ENCODE results near the gene FNIP2. TPM values are rescaled to one million over a fixed set of nuclear protein-coding genes. Genes with fewer than 3 reads are reported as not detected.

The FNIP2 gene
- total RNA-seq, 1 donor from 2014 or later = 33.7 TPM

DNA sequence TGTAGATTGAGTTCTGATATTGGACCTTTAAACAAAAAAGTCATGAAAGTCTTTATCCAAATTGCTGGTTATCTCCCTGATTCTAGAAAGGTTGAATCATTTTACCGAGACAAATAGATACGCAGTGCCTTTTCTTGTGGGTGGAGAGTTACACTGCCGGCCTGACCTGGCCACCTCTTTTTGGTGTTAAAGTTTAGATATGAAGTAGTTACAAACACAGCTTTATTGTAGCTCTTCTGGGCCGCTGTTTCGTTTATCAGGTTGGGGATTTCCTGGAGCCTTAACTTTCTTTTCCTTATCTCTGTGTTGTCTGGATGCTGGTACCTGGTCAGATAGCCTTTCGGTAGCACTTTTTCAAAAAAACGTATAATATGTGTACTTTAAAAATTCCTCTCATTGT, 31.0 kb downstream of the FNIP2 start:
- TF ChIP-seq, protein P1, sequence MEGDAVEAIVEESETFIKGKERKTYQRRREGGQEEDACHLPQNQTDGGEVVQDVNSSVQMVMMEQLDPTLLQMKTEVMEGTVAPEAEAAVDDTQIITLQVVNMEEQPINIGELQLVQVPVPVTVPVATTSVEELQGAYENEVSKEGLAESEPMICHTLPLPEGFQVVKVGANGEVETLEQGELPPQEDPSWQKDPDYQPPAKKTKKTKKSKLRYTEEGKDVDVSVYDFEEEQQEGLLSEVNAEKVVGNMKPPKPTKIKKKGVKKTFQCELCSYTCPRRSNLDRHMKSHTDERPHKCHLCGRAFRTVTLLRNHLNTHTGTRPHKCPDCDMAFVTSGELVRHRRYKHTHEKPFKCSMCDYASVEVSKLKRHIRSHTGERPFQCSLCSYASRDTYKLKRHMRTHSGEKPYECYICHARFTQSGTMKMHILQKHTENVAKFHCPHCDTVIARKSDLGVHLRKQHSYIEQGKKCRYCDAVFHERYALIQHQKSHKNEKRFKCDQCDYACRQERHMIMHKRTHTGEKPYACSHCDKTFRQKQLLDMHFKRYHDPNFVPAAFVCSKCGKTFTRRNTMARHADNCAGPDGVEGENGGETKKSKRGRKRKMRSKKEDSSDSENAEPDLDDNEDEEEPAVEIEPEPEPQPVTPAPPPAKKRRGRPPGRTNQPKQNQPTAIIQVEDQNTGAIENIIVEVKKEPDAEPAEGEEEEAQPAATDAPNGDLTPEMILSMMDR (IDR thresholded peaks at IDR 0.05) = no peak
- Mint-ChIP-seq H3K27me3 (ENCODE audit: low read depth) (no peaks in the 10 kb centered on the region), H3K27ac (ENCODE audit: unreplicated experiment) (no peak overlapping the region), H3K4me3 (ENCODE audit: unreplicated experiment) (no peak overlapping the region), H3K36me3 (ENCODE audit: low read depth) (no peaks in the 10 kb centered on the region), H3K4me1 (ENCODE audit: low read depth) (peaks cover 23% of the 10 kb centered on the region), H3K9me3 (ENCODE audit: low read depth) (no peaks in the 10 kb centered on the region)
- DNase-seq (ENCODE audit: low spot score) = no peak

DNA sequence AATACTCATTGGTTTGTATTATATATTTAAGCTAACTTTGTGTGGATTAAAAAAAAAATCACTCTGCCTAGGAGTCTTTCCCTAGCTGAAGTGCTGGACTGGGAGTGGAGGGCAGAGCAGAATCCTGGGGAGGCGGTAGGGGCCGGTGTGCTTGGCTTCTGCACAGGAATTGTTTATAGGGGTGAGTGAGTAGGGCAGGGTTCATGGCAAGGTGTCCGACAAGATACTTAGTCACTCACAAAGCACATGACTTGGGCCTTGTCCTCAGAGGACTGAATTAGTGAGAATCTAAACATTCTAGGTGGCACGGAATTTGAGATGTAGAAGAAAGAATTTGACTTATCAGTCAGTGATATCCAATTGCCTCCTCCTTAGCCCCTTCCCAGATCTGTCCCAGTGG, 32.2 kb downstream of the FNIP2 start:
- Mint-ChIP-seq H3K36me3 (ENCODE audit: low read depth) (no peaks in the 10 kb centered on the region), H3K27me3 (ENCODE audit: low read depth) (no peaks in the 10 kb centered on the region), H3K4me1 (ENCODE audit: low read depth) (peaks cover 21% of the 10 kb centered on the region), H3K9me3 (ENCODE audit: low read depth) (no peaks in the 10 kb centered on the region), H3K4me3 (ENCODE audit: unreplicated experiment) (no peak overlapping the region), H3K27ac (ENCODE audit: unreplicated experiment) (no peak overlapping the region)
- no peak for DNase-seq (ENCODE audit: low spot score)
- TF ChIP-seq, protein P1 (IDR thresholded peaks at IDR 0.05) = no peak

DNA sequence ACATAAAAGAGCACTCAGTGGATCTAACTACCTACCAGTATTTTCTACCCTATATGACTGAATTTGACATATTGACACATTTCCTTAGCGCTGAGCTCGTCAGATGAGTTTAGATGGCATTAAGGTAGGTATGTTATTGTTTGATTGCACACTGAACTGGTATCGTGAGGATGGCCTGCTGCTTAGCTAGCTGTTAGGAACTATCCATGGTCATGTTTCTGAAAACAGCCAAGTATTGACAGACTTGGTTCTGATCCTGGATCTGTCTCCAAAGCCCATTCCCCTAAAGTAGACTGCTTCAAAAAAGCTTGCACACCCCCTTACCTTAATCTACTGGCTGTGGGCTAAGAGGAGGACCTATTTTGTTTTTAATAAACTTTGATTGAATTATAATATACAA, 32.9 kb downstream of the FNIP2 start:
- H3K27ac Mint-ChIP-seq (ENCODE audit: unreplicated experiment) = no peak overlapping the region
- no peak overlapping the region for H3K4me3 Mint-ChIP-seq (ENCODE audit: unreplicated experiment)
- H3K27me3 Mint-ChIP-seq (ENCODE audit: low read depth) = no peaks in the 10 kb centered on the region
- peaks cover 15% of the 10 kb centered on the region for H3K4me1 Mint-ChIP-seq (ENCODE audit: low read depth)
- DNase-seq (ENCODE audit: low spot score) = no peak
- no peaks in the 10 kb centered on the region for H3K9me3 Mint-ChIP-seq (ENCODE audit: low read depth)
- no peaks in the 10 kb centered on the region for H3K36me3 Mint-ChIP-seq (ENCODE audit: low read depth)
- TF ChIP-seq, protein P1 (IDR thresholded peaks at IDR 0.05) = no peak

DNA sequence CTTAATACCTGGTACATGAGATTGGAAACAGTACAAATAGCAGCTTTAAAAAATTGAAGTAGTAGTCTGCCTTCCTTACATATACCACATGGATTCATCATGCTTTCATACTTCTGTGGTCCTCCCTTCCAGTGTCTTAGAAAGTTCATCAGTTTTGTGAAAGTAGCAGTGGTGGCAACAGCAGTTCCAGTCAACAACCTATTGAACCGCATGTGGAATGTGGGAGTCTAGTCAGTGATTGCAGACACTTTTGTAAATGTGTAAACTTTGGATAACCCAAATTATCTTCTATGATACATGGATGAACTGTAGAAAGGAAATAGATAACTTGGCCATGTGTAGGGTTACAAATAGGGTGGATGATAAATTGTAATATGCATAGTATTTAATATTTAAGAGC, 34.1 kb downstream of the FNIP2 start:
- no peaks in the 10 kb centered on the region for H3K9me3 Mint-ChIP-seq (ENCODE audit: low read depth)
- peaks cover 14% of the 10 kb centered on the region for H3K4me1 Mint-ChIP-seq (ENCODE audit: low read depth)
- H3K36me3 Mint-ChIP-seq (ENCODE audit: low read depth) = no peaks in the 10 kb centered on the region
- no peak for DNase-seq (ENCODE audit: low spot score)
- H3K4me3 Mint-ChIP-seq (ENCODE audit: unreplicated experiment) = no peak overlapping the region
- H3K27me3 Mint-ChIP-seq (ENCODE audit: low read depth) = no peaks in the 10 kb centered on the region
- TF ChIP-seq, protein P1 (IDR thresholded peaks at IDR 0.05) = no peak
- no peak overlapping the region for H3K27ac Mint-ChIP-seq (ENCODE audit: unreplicated experiment)

DNA sequence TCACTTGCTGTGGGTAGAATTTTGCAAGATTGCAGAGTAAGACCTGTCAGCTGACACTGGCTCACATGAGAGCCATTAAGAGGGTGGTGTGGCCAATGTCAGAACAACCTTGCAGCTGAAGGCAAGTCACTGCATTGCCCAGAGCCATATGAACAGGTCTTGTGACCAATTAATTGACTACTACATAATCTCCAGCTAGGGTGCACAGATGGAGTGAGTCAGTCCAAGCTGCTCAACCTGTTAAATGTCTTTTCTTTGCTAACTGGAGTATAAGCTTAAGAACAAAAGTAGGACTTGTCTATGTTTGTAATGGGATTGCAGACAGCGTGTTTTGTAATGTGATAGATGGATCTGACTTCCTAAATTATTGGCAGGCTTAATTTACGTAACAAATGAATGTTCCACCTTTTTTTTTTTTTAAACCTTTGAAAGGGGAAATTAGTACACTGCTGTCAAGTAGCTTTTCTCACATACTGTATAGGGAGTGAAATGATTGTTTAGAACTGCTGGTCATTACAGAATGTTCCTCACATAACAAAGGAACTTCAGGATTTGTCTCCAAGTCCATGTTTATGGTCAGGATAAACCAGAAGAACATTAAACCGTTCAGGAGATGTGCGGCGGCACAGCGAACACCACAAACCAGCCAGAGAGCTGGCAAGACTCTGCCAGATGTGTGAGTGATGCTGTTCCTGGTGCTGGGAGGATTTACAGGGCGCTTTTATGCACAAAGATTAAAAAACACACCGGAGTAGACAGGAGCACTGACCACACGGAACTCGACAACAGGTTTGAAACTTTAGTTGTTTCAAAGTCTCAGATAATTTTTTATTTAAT, 37.0 kb downstream of the FNIP2 start:
- no peaks in the 10 kb centered on the region for H3K27me3 Mint-ChIP-seq (ENCODE audit: low read depth)
- H3K4me1 Mint-ChIP-seq (ENCODE audit: low read depth) = peaks cover 32% of the 10 kb centered on the region
- H3K27ac Mint-ChIP-seq (ENCODE audit: unreplicated experiment) = no peak overlapping the region
- TF ChIP-seq, protein P1 (IDR thresholded peaks at IDR 0.05) = no peak
- no peak overlapping the region for H3K4me3 Mint-ChIP-seq (ENCODE audit: unreplicated experiment)
- DNase-seq (ENCODE audit: low spot score) = no peak
- no peaks in the 10 kb centered on the region for H3K9me3 Mint-ChIP-seq (ENCODE audit: low read depth)
- H3K36me3 Mint-ChIP-seq (ENCODE audit: low read depth) = no peaks in the 10 kb centered on the region
